ENCODE results near the gene CACNG4. TPM values are rescaled to one million over a fixed set of nuclear protein-coding genes. Genes with fewer than 3 reads are reported as not detected.

The CACNG4 gene
- total RNA-seq, 1 experiment from 2014 or later, result 6.3 TPM

DNA sequence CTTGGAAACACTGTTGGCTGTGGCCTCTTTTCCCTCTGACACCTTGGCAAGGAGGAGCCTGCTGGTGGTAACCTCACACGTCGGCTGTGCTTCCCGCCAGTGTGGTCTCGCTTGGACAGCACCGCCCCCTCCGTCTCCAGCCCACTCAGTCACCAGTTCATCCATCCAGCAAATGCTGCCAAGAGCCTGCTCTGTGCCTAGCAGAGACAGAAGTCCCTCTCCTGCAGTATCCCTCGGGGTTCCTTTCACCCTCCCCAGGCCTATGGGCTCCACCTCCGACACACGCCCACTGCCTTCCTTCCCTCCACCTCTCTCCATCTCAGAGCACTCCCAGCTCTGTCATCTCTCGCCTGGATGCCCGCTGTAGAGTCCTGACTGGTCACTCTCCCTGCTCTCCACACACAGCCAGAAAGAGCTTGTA is 12.3 kb downstream of the CACNG4 start:
- WGBS (ENCODE audit: extremely low coverage, insufficient read length, low lambda C conversion rate), result no CpG with 5 or more reads among the region's 11 CpGs
- no peak overlapping the region for H2BK20ac ChIP-seq (ENCODE audit: low read depth, low read length, poor library complexity, severe bottlenecking)
- H3K9ac ChIP-seq (ENCODE audit: extremely low read depth, insufficient read length, low read length), result no peak overlapping the region
- Mint-ChIP-seq H3K27ac (no peak overlapping the region), H3K9me3 (no peaks in the 10 kb centered on the region), H3K4me1 (peaks cover 16 to 25% of the 10 kb centered on the region in 2 experiments), H3K27me3 (ENCODE audit: low read depth) (peaks cover 2% of the 10 kb centered on the region), H3K36me3 (ENCODE audit: insufficient read depth in 1 of 3, low read depth in 3 of 3) (no peaks in the 10 kb centered on the region; a peak in 1 of 7 replicates), H3K4me3 (peak overlapping the region in 1 of 2 experiments; percentile 5; a peak in 1 of 5 replicates)
- no peak overlapping the region for H2BK120ac ChIP-seq (ENCODE audit: low read depth, low read length, poor library complexity, severe bottlenecking)
- TF ChIP-seq, protein P1, sequence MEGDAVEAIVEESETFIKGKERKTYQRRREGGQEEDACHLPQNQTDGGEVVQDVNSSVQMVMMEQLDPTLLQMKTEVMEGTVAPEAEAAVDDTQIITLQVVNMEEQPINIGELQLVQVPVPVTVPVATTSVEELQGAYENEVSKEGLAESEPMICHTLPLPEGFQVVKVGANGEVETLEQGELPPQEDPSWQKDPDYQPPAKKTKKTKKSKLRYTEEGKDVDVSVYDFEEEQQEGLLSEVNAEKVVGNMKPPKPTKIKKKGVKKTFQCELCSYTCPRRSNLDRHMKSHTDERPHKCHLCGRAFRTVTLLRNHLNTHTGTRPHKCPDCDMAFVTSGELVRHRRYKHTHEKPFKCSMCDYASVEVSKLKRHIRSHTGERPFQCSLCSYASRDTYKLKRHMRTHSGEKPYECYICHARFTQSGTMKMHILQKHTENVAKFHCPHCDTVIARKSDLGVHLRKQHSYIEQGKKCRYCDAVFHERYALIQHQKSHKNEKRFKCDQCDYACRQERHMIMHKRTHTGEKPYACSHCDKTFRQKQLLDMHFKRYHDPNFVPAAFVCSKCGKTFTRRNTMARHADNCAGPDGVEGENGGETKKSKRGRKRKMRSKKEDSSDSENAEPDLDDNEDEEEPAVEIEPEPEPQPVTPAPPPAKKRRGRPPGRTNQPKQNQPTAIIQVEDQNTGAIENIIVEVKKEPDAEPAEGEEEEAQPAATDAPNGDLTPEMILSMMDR (conservative IDR thresholded peaks at IDR 0.05), result no peak
- no peaks in the 10 kb centered on the region for H3K79me1 ChIP-seq (ENCODE audit: insufficient read depth, low read depth, low read length, poor library complexity, severe bottlenecking)
- H4K91ac ChIP-seq (ENCODE audit: insufficient read length, low read depth, low read length), result no peak overlapping the region
- H2AK5ac ChIP-seq (ENCODE audit: insufficient read length, low read length), result no peak overlapping the region
- H3K4me2 ChIP-seq (ENCODE audit: insufficient read depth, insufficient read length, low read length), result no peak overlapping the region
- no peak overlapping the region for H3K56ac ChIP-seq (ENCODE audit: insufficient read length, low read depth, low read length)
- no peak overlapping the region for H3K23ac ChIP-seq (ENCODE audit: insufficient read length, low read depth, low read length)
- no peak overlapping the region for H2BK5ac ChIP-seq (ENCODE audit: insufficient read length, low read length)
- no peak overlapping the region for H4K8ac ChIP-seq (replicated peaks; ENCODE audit: insufficient read length, low read depth, low read length)
- H2BK12ac ChIP-seq (ENCODE audit: insufficient read length, low read depth, low read length), result no peak overlapping the region
- H3K9me3 ChIP-seq (ENCODE audit: control insufficient read depth, low read depth, low read length), result no peaks in the 10 kb centered on the region
- no peak overlapping the region for H3K14ac ChIP-seq (ENCODE audit: insufficient read depth, low read length)
- no peak overlapping the region for H2AFZ ChIP-seq (ENCODE audit: low read length)
- no peak for DNase-seq
- H3K4ac ChIP-seq (ENCODE audit: low read depth, low read length), result no peak overlapping the region
- H3K23me2 ChIP-seq (ENCODE audit: insufficient read length, low read depth, low read length, poor library complexity, severe bottlenecking), result no peaks in the 10 kb centered on the region
- no peak overlapping the region for H2BK15ac ChIP-seq (ENCODE audit: low read depth, low read length)
- H3K27me3 ChIP-seq (ENCODE audit: insufficient read depth, low read length), result no peaks in the 10 kb centered on the region
- H3K4me1 ChIP-seq (ENCODE audit: insufficient read depth, low read length), result no peaks in the 10 kb centered on the region
- H3T11ph ChIP-seq (ENCODE audit: low read length), result no peak overlapping the region
- H4K20me1 ChIP-seq (ENCODE audit: control insufficient read depth, insufficient read depth, insufficient read length), result no peaks in the 10 kb centered on the region
- H4K5ac ChIP-seq (ENCODE audit: insufficient read length, low read depth, low read length), result no peak overlapping the region
- no peaks in the 10 kb centered on the region for H3K79me2 ChIP-seq (ENCODE audit: insufficient read depth, low read length)
- no peak overlapping the region for H3K27ac ChIP-seq (ENCODE audit: insufficient read length, low read depth, low read length)
- H3K18ac ChIP-seq (ENCODE audit: insufficient read length, low read depth, low read length), result no peak overlapping the region

Measured in H9 (cell line).